ENCODE data around the gene SLC45A1.

The SLC45A1 gene

GRCh38 chr1:8307628-8308027 is 10.3 kb upstream of the SLC45A1 start:
- intact Hi-C loops (cut with DNase I) = no loop called here
- DNase-seq = no peak

GRCh38 chr1:8311068-8311718 is 6.7 kb upstream of the SLC45A1 start:
- peak in 1 of 10 donors; percentile 7 for DNase-seq
- intact Hi-C loops (cut with DNase I) = no loop called here

GRCh38 chr1:8312235-8313218 is 5.4 kb upstream of the SLC45A1 start:
- DNase-seq = peak in 1 of 10 donors; percentile 68

GRCh38 chr1:8313231-8313630 is 4.7 kb upstream of the SLC45A1 start:
- intact Hi-C loops (cut with DNase I) = no loop called here
- DNase-seq = no peak

More at GRCh38 chr1:8312235-8313218, 5.4 kb upstream of the SLC45A1 start:
- intact Hi-C loops (cut with DNase I) = no loop called here

GRCh38 chr1:8314346-8315280 is 3.3 kb upstream of the SLC45A1 start:
- intact Hi-C loops (cut with DNase I) = loop anchor here (2.0 kb wide), 1 partner anchor 284 kb away; no protein-coding TSS in a partner anchor
- peak; percentile 57 to 96 (median 79) for DNase-seq

GRCh38 chr1:8315573-8316475 is 2.1 kb upstream of the SLC45A1 start:
- intact Hi-C loops (cut with DNase I) = loop anchor here (2.0 kb wide), 1 partner anchor 285 kb away; no protein-coding TSS in a partner anchor
- peak in 1 of 10 donors; percentile 73 for DNase-seq

- DNase-seq = peak in 1 of 10 donors; percentile 65
- intact Hi-C loops (cut with DNase I) = no loop called here
Observed at GRCh38 chr1:8318436-8318835, 522 bp downstream of the SLC45A1 start.

GRCh38 chr1:8321612-8322011 is 3.7 kb downstream of the SLC45A1 start:
- intact Hi-C loops (cut with DNase I) = no loop called here

GRCh38 chr1:8323706-8324105 is 5.8 kb downstream of the SLC45A1 start:
- intact Hi-C loops (cut with DNase I) = no loop called here
- DNase-seq = peak in 1 of 10 donors; percentile 31

More at GRCh38 chr1:8321612-8322011, 3.7 kb downstream of the SLC45A1 start:
- no peak for DNase-seq

- DNase-seq = peak in 1 of 10 donors; percentile 77
- intact Hi-C loops (cut with DNase I) = no loop called here
Observed at GRCh38 chr1:8324176-8324810, 6.4 kb downstream of the SLC45A1 start.

- intact Hi-C loops (cut with DNase I) = no loop called here
- peak in 2 of 10 donors; percentile 50 to 55 for DNase-seq
Observed at GRCh38 chr1:8325771-8326170, 7.9 kb downstream of the SLC45A1 start.

GRCh38 chr1:8326265-8326664 is 8.4 kb downstream of the SLC45A1 start:
- peak in 2 of 10 donors; percentile 7 to 15 for DNase-seq
- intact Hi-C loops (cut with DNase I) = no loop called here

- intact Hi-C loops (cut with DNase I) = no loop called here
- peak in 2 of 10 donors; percentile 53 to 54 for DNase-seq
Observed at GRCh38 chr1:8328271-8328670, 10.4 kb downstream of the SLC45A1 start.

GRCh38 chr1:8329439-8329838 is 11.5 kb downstream of the SLC45A1 start:
- DNase-seq = peak in 2 of 10 donors; percentile 62 to 63
- intact Hi-C loops (cut with DNase I) = no loop called here

GRCh38 chr1:8329858-8330257 is 11.9 kb downstream of the SLC45A1 start:
- intact Hi-C loops (cut with DNase I) = no loop called here
- DNase-seq = peak in 3 of 10 donors; percentile 51 to 66 (median 52)

- peak in 3 of 10 donors; percentile 71 to 79 (median 73) for DNase-seq
- intact Hi-C loops (cut with DNase I) = no loop called here
Observed at GRCh38 chr1:8330271-8331125, 12.6 kb downstream of the SLC45A1 start.

- DNase-seq = peak in 3 of 10 donors; percentile 71 to 85 (median 75)
- intact Hi-C loops (cut with DNase I) = no loop called here
Observed at GRCh38 chr1:8332806-8333205, 14.9 kb downstream of the SLC45A1 start.

All from posterior cingulate gyrus (tissue), 11 donors.